Common myeloid progenitor, CD34-positive (primary cell): ENCODE measurements around the gene RASL11A.

Source experiments
- CTCF ChIA-PET: fragments of 350-600 bp; sonication (Branson Sonifier 250); formaldehyde crosslinking; loops from one replicate; lab custom pipeline; 2021; ENCODE audit warnings: antibody characterized with exemption; lab: Charles Lee
- POLR2A ChIA-PET: fragments of 350-600 bp; sonication (Branson Sonifier 250); formaldehyde crosslinking; loops from one replicate; lab custom pipeline; 2021; ENCODE audit warnings: antibody characterized with exemption; lab: Charles Lee
- DNase-seq, 3 donors: peaks; one replicate each; pipeline versions ENCODE4 v3.0.0 to v3.0.0-alpha.2; 2013
- H3K27ac ChIP-seq, 2 experiments: 1 replicate in 1 of 2; 2 replicates in 1 of 2; pipeline ENCODE4 v1.7.0; 2013; ENCODE audit warnings: inconsistent platforms in 2 of 2, low read length in 2 of 2, mild to moderate bottlenecking in 2 of 2, low read depth in 1 of 2, moderate library complexity in 1 of 2; ENCODE audit not compliant: severe bottlenecking in 2 of 2, insufficient read depth in 1 of 2, poor library complexity in 1 of 2
- H3K27me3 ChIP-seq, 5 experiments: replicated peaks in 2 of 5; 1 replicate in 3 of 5; 2 replicates in 2 of 5; pipeline versions ENCODE4 v1.6.1 to v1.7.0; 2013; ENCODE audit warnings: low read length in 4 of 5, mild to moderate bottlenecking in 2 of 5, moderate library complexity in 2 of 5, inconsistent platforms in 1 of 5; ENCODE audit not compliant: insufficient read depth in 5 of 5, control insufficient read depth in 4 of 5
- H3K36me3 ChIP-seq, 4 experiments: 1 replicate in 2 of 4; 2 replicates in 2 of 4; pipeline versions ENCODE4 v1.6.1 to v1.7.0; 2013; ENCODE audit warnings: low read length in 3 of 4, control low read depth in 1 of 4, mild to moderate bottlenecking in 1 of 4; ENCODE audit not compliant: control insufficient read depth in 4 of 4, insufficient read depth in 4 of 4
- H3K4me1 ChIP-seq, 4 experiments: 1 replicate in 3 of 4; 2 replicates in 1 of 4; pipeline versions ENCODE4 v1.6.1 to v1.7.1; 2013; ENCODE audit warnings: low read length in 3 of 4, mild to moderate bottlenecking in 3 of 4, control low read depth in 1 of 4, inconsistent platforms in 1 of 4, moderate library complexity in 1 of 4; ENCODE audit not compliant: control insufficient read depth in 4 of 4, insufficient read depth in 4 of 4; ENCODE audit errors: control extremely low read depth in 1 of 4
- H3K4me3 ChIP-seq, 7 experiments: 1 replicate in 4 of 7; 2 replicates in 3 of 7; pipeline versions ENCODE4 v1.5.1 to v1.7.0; 2013; ENCODE audit warnings: mild to moderate bottlenecking in 7 of 7, low read length in 6 of 7, moderate library complexity in 6 of 7, inconsistent platforms in 2 of 7, low read depth in 2 of 7, control low read depth in 1 of 7; ENCODE audit not compliant: insufficient read depth in 4 of 7, control insufficient read depth in 1 of 7; ENCODE audit errors: extremely low read depth in 1 of 7
- H3K9me3 ChIP-seq, 5 experiments: 1 replicate in 4 of 5; 2 replicates in 1 of 5; pipeline versions ENCODE4 v1.6.1 to v1.7.1; 2013; ENCODE audit warnings: low read length in 4 of 5, mild to moderate bottlenecking in 2 of 5, inconsistent platforms in 1 of 5, low read depth in 1 of 5, moderate library complexity in 1 of 5; ENCODE audit not compliant: control insufficient read depth in 4 of 5, insufficient read depth in 2 of 5; ENCODE audit errors: control extremely low read depth in 1 of 5
- WGBS: methylation state at CpG from one replicate; pipeline ENCODE4 v1.1.5; 2013; ENCODE audit not compliant: insufficient coverage; 5-methylcytosine and 5-hydroxymethylcytosine counted together

The RASL11A gene

GRCh38 chr13:27257233-27257568 lies 13.4 kb upstream of the RASL11A start:
- ChIA-PET CTCF (interaction anchor here (1.6 to 1.8 kb wide), 3 partner anchors 10 to 21 kb away, joined by 3 to 9 read pairs (median 7); partner anchors contain the start of gene RASL11A), POLR2A (interaction anchor here (0.6 to 0.7 kb wide), 3 partner anchors 84 to 420 kb away, joined by 3 to 4 read pairs (median 4); partner anchors contain the start of gene USP12)
- no peaks in the 10 kb centered on the region for H3K27me3 ChIP-seq
- DNase-seq = no peak
- H3K4me1 ChIP-seq = peaks cover 13 to 24% (median 15%) of the 10 kb centered on the region in 4 experiments
- peaks cover 9 to 60% (median 42%) of the 10 kb centered on the region in 4 experiments for H3K36me3 ChIP-seq
- WGBS = 100% methylated on average over 2 of the region's 3 CpGs
- H3K27ac ChIP-seq = no peak overlapping the region
- no peak overlapping the region for H3K4me3 ChIP-seq
- no peaks in the 10 kb centered on the region for H3K9me3 ChIP-seq

GRCh38 chr13:27257648-27258253 lies 12.9 kb upstream of the RASL11A start:
- no peak for DNase-seq
- WGBS = 95% methylated on average over 11 of the region's 11 CpGs
- no peak overlapping the region for H3K27ac ChIP-seq
- CTCF ChIA-PET = interaction anchor here (0.7 to 1.8 kb wide), 4 partner anchors 9 to 237 kb away, joined by 3 to 9 read pairs (median 5); partner anchors contain the start of gene RASL11A
- no peaks in the 10 kb centered on the region for H3K9me3 ChIP-seq
- H3K36me3 ChIP-seq = peaks cover 9 to 60% (median 42%) of the 10 kb centered on the region in 4 experiments
- POLR2A ChIA-PET = interaction anchor here (0.6 to 0.7 kb wide), 2 partner anchors 84 to 86 kb away, joined by 3 to 4 read pairs; partner anchors contain the start of gene USP12
- peaks cover 8 to 18% (median 11%) of the 10 kb centered on the region in 4 experiments for H3K4me1 ChIP-seq
- no peak overlapping the region for H3K4me3 ChIP-seq
- no peaks in the 10 kb centered on the region for H3K27me3 ChIP-seq

GRCh38 chr13:27258637-27259386 lies 11.8 kb upstream of the RASL11A start:
- Histone ChIP-seq H3K27ac (no peak overlapping the region), H3K4me3 (no peak overlapping the region), H3K4me1 (peaks cover 0 to 8% (median 2%) of the 10 kb centered on the region in 4 experiments), H3K27me3 (no peaks in the 10 kb centered on the region), H3K36me3 (peaks cover 9 to 56% (median 38%) of the 10 kb centered on the region in 4 experiments), H3K9me3 (no peaks in the 10 kb centered on the region)
- ChIA-PET CTCF (interaction anchor here (1.7 to 1.8 kb wide), 2 partner anchors 8 to 12 kb away, joined by 7 to 9 read pairs; partner anchors contain the start of gene RASL11A), POLR2A (interaction anchor here (1.0 kb wide), 1 partner anchor 12 kb away, joined by 3 read pairs; no protein-coding TSS in a partner anchor)
- WGBS = 100% methylated on average over 3 of the region's 5 CpGs
- DNase-seq = no peak

GRCh38 chr13:27259831-27260230 lies 10.8 kb upstream of the RASL11A start:
- ChIA-PET POLR2A (no interaction called here), CTCF (no interaction called here)
- peak in 2 of 3 donors; percentile 31 to 48 for DNase-seq
- Histone ChIP-seq H3K36me3 (peaks cover 9 to 47% (median 30%) of the 10 kb centered on the region in 4 experiments), H3K9me3 (no peaks in the 10 kb centered on the region), H3K4me3 (no peak overlapping the region), H3K27ac (no peak overlapping the region), H3K4me1 (peaks cover 0 to 5% (median 1%) of the 10 kb centered on the region in 4 experiments), H3K27me3 (no peaks in the 10 kb centered on the region)
- WGBS = no CpG with 5 or more reads among the region's 2 CpGs

- CTCF ChIA-PET = no interaction called here
- H3K4me1 ChIP-seq = peaks cover 0 to 5% (median 1%) of the 10 kb centered on the region in 4 experiments
Observed at GRCh38 chr13:27261396-27261795, 9.2 kb upstream of the RASL11A start.

GRCh38 chr13:27263438-27263837 lies 7.2 kb upstream of the RASL11A start:
- H3K27me3 ChIP-seq = no peaks in the 10 kb centered on the region
- peaks cover 2 to 13% (median 8%) of the 10 kb centered on the region in 4 experiments for H3K4me1 ChIP-seq
- H3K9me3 ChIP-seq = no peaks in the 10 kb centered on the region
- ChIA-PET CTCF (interaction anchor here (1.2 to 1.4 kb wide), 3 partner anchors 11 to 390 kb away, joined by 3 read pairs; no protein-coding TSS in a partner anchor), POLR2A (no interaction called here)
- peaks cover 2 to 13% (median 7%) of the 10 kb centered on the region in 4 experiments for H3K36me3 ChIP-seq
- H3K27ac ChIP-seq = no peak overlapping the region
- no peak for DNase-seq
- WGBS = 100% methylated on average over 1 of the region's 2 CpGs
- H3K4me3 ChIP-seq = no peak overlapping the region

More at GRCh38 chr13:27261396-27261795, 9.2 kb upstream of the RASL11A start:
- H3K9me3 ChIP-seq = no peaks in the 10 kb centered on the region
- H3K27ac ChIP-seq = no peak overlapping the region
- peaks cover 4 to 33% (median 21%) of the 10 kb centered on the region in 4 experiments for H3K36me3 ChIP-seq
- no peaks in the 10 kb centered on the region for H3K27me3 ChIP-seq
- POLR2A ChIA-PET = no interaction called here
- DNase-seq = no peak
- H3K4me3 ChIP-seq = no peak overlapping the region
- no CpG with 5 or more reads among the region's 5 CpGs for WGBS
